Lower leg skin (tissue), 4 donors: ENCODE results near the gene CCDC40. TPM values are rescaled to one million over a fixed set of nuclear protein-coding genes. Genes with fewer than 3 reads are reported as not detected.

ENCODE experiments used
- DNase-seq, 2 donors: peaks; one replicate each; pipeline ENCODE4 v3.0.0-alpha.2; 2019; ENCODE audit warnings: low spot score in 2 of 2
- H3K4me3 ChIP-seq: fragments of 200-600 bp; sonication (generic); 2 replicates; pipeline ENCODE4 v1.5.1; 2017; ENCODE audit warnings: mild to moderate bottlenecking, low read depth; ENCODE audit not compliant: poor library complexity, severe bottlenecking
- POLR2A ChIP-seq, 2 donors: fragments of 450-650 bp; IDR thresholded peaks; one replicate each; pipeline ENCODE4 v1.6.1; 2016 to 2017; ENCODE audit warnings: antibody characterized with exemption in 2 of 2, mild to moderate bottlenecking in 1 of 2, moderate library complexity in 1 of 2
- WGBS, 2 donors: methylation state at CpG; one replicate each; pipeline ENCODE4 v1.1.5; 2018; 5-methylcytosine and 5-hydroxymethylcytosine counted together
- intact Hi-C: fragments of 100-400 bp; cut with DNase I; formaldehyde crosslinking; loops from one replicate; pipeline ENCODE4 v1.15.0; 2023; ENCODE audit warnings: low total_unique reads
- total RNA-seq, 4 donors: library from RNA; depleted of rRNA; stranded (reverse); fragments of >200 nt; gene quantifications; one replicate each; pipeline ENCODE4 v1.1.0, GENCODE V29; 2016
- TF ChIP-seq, protein P1 (sequence below), 3 donors: fragments of 450-650 bp; IDR thresholded peaks; one replicate each; pipeline ENCODE4 v1.5.1; 2016; ENCODE audit warnings: antibody characterized with exemption in 3 of 3, mild to moderate bottlenecking in 3 of 3, moderate library complexity in 2 of 3

The CCDC40 gene
- total RNA-seq, 4 donors from 2014 or later: 1.2 to 5.8 (median 2.1) TPM

DNA sequence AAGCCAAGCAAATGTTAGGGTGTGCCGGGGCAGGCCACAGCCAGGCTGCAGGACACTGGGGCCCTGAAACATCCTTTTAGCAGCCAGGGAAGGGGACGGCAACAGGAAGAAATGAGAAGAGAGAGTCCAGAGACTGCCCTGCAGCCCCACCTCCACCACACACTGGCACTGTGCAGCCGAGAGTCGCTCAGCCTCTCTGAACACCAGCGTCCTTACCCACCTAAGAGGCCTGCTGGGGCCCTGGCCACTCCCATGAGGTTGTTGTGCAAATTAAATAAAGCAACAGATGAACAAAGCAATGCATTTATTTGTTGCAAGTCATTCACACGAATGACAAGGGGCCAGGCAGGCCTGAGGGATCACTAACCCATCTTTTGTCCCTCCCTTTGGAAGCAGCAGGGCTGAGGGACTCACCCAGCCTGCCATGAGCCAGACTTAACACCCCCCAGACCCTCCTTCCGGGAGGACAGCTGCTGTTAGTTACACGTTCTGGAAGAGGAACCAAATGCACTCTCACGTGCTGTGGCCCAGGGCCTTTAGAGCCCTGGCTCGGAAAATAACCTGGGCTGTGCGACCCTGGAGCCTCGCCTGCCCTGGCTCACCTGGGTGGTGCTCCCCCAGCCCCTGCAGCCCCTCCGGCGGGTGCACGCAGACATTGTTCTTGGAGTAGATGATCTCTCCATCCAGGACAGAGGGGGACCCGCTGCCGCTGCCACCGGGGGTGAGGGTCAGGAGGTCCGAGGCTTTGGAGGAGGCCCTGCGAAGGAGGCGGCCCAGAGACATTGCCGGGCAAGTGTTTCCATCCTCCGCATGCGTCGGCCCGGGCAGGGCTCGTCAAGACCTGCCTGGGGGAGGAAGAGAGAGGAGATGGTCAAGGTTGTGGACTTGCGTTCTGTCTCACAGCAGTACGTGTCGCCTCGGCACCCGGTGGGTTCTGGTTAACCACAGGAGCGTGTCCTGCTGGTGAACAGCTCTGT lies 23.4 kb upstream of the CCDC40 start:
- TF ChIP-seq POLR2A (IDR thresholded peaks at IDR 0.05): no peak
- TF ChIP-seq, protein P1, sequence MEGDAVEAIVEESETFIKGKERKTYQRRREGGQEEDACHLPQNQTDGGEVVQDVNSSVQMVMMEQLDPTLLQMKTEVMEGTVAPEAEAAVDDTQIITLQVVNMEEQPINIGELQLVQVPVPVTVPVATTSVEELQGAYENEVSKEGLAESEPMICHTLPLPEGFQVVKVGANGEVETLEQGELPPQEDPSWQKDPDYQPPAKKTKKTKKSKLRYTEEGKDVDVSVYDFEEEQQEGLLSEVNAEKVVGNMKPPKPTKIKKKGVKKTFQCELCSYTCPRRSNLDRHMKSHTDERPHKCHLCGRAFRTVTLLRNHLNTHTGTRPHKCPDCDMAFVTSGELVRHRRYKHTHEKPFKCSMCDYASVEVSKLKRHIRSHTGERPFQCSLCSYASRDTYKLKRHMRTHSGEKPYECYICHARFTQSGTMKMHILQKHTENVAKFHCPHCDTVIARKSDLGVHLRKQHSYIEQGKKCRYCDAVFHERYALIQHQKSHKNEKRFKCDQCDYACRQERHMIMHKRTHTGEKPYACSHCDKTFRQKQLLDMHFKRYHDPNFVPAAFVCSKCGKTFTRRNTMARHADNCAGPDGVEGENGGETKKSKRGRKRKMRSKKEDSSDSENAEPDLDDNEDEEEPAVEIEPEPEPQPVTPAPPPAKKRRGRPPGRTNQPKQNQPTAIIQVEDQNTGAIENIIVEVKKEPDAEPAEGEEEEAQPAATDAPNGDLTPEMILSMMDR (IDR thresholded peaks at IDR 0.05): no peak
- intact Hi-C loops: no loop called here
- WGBS, 2 donors: 89 to 91% methylated on average over 29 to 30 of the region's 33 CpGs

DNA sequence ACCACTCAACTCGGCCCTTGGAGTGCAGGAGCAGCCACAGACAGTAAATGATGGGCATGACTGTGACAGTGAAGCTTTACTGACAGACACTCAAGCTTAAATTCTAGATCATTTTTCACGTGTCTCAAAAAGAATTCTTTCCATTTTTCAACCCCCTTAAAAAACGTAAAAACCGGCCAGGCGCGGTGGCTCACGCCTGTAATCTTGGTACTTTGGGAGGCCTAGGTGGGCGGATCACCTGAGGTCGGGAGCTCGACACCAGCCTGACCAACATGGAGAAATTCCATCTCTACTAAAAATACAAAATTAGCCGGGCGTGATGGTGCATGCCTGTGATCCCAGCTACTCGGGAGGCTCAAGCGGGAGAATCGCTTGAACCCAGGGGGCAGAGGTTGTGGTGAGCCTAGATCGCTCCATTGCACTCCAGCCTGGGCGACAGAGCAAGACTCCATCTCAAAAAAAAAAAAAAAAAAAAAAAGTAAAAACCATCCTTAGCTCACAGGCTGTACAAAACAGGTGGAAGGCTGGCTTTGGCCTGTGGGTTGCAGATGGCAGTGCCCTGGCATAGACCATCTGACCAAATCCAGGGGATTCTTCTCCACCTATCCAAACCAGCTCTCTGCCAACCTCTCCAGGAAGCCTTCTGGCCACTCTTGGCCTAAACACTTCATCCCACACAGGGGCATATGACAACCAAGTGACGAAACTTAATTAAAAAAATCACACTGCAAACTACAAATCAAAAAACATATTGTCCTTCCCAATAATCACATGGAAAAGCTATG lies 19.0 kb upstream of the CCDC40 start:
- intact Hi-C loops: no loop called here
- no peak overlapping the region for H3K4me3 ChIP-seq
- no peak for DNase-seq
- WGBS, 2 donors: 89 to 94% methylated on average over 18 of the region's 18 CpGs
- TF ChIP-seq POLR2A (IDR thresholded peaks at IDR 0.05): no peak
- TF ChIP-seq, protein P1 (IDR thresholded peaks at IDR 0.05): no peak

More for the DNA sequence above, 23.4 kb upstream of the CCDC40 start:
- no peak overlapping the region for H3K4me3 ChIP-seq
- DNase-seq: no peak

DNA sequence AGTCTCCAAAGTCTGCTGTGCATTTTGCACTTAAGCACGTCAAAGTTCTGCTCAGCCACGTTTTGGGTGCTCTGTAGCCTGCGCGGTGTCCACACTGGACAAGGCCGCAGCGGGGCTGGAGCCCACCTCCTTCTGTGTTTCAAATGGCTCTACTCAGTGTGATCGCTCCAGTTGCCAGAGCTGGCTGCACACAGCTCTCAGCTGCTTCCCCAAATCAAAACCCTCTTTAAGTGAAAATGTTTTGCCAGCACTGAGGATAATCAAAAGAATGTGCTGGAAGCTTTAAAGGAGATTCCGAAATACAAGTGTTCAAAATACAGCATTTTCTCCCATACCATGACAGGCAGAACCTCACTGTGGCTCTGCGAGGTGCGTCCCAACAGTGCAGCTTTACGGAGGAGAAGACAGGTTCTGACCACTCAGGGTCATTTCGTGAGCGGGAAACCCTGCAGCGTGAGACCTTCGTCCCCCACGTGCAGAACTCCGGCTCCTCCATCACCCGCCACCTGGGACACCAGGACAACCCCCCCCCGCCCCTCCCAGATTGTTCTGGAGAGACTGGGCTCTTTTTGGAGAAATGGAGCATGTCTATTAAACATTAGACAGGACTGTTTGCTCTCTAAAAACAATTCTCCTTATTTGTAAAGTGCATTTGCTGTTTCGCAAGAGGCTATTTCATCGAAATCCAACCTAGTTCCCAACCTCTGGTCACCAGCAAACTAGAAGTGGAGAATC lies 17.4 kb upstream of the CCDC40 start:
- no peak for TF ChIP-seq POLR2A (IDR thresholded peaks at IDR 0.05)
- TF ChIP-seq, protein P1 (IDR thresholded peaks at IDR 0.05): no peak
- DNase-seq: no peak
- 72 to 79% methylated on average over 21 of the region's 21 CpGs for WGBS, 2 donors
- intact Hi-C loops: no loop called here
- H3K4me3 ChIP-seq: no peak overlapping the region

DNA sequence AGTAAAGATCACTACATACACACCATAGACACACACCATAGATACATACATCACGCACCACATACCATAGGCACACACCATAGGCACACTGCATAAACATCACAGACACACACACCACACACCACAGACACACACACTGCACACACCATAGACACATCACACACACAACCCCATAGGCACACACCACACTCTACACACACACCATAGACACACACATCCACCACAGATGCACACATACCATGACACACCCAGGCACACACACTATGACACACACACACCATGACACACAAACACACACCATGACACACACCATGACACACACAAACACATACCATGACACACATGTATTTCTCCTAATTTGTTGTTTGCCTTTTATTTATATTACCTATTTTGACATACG lies 14.8 kb upstream of the CCDC40 start:
- H3K4me3 ChIP-seq: no peak overlapping the region
- 94 to 98% methylated on average over 2 of the region's 2 CpGs for WGBS, 2 donors
- TF ChIP-seq, protein P1 (IDR thresholded peaks at IDR 0.05): no peak
- TF ChIP-seq POLR2A (IDR thresholded peaks at IDR 0.05): no peak
- DNase-seq: no peak
- intact Hi-C loops: no loop called here

DNA sequence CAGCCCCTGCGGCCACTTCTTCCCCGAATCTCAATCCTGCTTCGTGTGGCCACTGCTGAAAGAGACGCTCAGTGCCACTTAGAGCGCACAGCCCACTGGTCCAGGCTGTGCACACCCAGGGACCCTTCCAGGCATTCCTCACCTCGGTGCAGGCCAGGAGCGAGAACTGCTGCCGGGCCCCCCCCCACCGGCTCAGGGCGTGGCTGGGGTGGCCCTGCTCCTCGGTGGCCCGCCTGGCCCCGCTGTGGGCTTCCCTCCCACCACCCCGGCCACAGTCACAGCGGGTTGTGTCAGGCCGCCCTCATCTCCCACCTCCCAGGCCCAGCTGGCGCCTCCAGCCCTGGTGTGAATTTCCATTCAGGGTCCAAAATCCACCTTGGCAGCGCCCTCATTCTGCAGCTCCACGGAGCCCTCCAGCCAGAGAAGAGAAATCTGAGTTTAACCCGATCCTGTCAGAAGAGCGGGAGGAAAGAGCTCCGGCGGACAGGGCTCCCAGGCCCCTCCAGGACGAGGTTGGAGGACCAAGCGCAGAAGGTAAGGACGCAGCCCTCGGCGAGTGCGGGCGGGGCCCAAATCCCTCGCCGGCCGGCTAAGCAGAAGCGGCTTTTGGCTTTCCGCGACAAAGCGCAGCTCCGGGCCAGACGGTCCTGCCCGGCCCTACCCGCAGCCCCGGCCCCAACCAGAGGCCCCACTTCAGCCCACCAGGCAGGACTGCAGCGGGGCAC lies 12.8 kb upstream of the CCDC40 start:
- 70 to 77% methylated on average over 41 to 43 of the region's 43 CpGs for WGBS, 2 donors
- no peak for DNase-seq
- H3K4me3 ChIP-seq: no peak overlapping the region
- intact Hi-C loops: no loop called here
- TF ChIP-seq, protein P1 (IDR thresholded peaks at IDR 0.05): no peak
- TF ChIP-seq POLR2A (IDR thresholded peaks at IDR 0.05): no peak
